ENCODE data around the gene TEX51. TPM values are rescaled to one million over a fixed set of nuclear protein-coding genes. Genes with fewer than 3 reads are reported as not detected.

TEX51 gene
- total RNA-seq, 2 donors from 2014 or later: not detected

DNA sequence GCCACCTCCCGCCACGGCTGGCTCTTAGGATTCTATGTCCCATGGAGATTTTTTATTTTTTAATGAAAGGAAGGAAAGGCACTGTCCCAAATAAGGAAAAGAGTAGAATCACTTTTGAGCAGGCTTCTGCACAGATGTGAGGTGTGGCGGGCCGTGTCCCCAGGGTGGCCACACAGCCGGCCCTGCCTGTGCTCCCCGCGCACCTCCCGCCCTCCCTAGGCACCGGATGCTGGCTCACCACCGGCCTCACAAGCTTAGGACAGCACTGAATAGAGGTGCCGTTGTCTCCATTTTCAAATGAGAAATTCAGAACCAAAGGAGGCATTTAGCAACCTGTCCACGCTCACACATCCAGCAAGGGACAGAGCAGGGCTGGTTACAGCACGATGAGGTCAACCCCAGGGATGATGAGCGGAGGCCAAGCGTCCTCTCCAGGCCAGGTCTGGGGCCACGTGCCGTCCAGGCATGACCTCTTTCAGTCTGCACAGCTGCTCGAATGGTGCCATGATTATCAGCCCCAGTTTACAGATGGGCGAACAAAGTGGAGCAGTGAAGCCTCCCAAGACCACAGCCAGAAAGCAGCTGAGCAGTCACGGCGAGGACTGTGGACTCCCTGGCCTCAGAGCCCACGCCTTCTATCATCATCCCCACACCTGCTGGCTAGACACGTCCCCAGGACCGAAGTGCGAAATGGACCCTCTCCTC is 20.7 kb upstream of the TEX51 start:
- ATAC-seq (no peak), DNase-seq (no peak)
- intact Hi-C loops (cut with DNase I): no loop called here

DNA sequence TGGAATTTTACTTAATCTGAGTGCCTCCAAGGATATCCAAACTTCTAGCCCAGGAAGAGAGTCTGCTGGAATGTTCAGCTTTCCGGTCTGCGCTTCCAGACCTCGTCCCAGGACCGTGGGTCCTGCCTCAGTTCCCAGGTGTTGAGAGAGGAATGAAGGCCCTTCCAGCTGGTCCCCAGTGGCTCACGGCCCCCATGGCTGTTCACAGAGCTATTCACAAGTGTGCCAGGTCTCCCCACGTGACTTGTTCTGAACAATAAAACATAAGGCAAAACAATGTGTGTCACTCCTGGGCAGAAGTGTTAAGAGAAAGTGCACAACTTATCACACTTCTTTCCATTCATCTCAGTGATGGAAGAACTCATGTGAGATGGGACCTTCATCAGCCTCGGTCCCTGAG is 20.1 kb upstream of the TEX51 start:
- DNase-seq (no peak), ATAC-seq (no peak)
- intact Hi-C loops (cut with DNase I): no loop called here

DNA sequence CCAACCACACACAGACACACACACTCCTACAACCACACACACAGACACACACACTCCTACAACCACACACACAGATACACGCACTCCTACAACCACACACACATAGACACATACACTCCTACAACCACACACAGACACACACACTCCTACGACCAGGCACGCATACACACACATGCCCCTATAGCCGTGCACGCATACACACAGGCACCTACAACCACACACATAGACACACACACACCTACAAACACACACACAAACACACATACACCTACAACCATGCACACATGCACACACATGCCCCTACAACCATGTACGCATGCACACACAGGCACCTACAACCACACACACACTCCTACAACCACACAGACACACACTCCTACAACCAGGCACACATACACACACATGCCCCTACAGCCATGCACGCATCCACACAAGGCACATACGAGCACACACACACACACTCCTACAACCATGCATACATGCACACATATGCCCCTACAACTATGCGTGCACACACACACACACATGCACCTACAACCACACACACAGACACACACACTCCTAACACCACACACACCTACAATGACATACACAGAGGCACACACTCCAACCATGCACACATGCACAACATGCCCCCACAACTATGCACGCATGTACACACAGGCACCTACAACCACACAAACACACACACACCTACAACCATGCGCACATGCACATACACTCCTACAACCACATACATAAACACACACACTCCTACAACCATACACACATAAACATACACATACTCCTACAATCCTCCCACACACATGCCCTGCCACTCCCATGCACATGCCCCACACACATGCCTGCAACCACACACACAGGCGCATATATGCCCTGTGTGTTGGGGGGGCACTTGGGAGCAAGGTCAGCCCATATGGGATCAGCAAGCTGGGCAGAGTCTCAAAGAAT is 19.1 kb upstream of the TEX51 start:
- ATAC-seq: no peak
- DNase-seq: no peak
- intact Hi-C loops (cut with DNase I): no loop called here

DNA sequence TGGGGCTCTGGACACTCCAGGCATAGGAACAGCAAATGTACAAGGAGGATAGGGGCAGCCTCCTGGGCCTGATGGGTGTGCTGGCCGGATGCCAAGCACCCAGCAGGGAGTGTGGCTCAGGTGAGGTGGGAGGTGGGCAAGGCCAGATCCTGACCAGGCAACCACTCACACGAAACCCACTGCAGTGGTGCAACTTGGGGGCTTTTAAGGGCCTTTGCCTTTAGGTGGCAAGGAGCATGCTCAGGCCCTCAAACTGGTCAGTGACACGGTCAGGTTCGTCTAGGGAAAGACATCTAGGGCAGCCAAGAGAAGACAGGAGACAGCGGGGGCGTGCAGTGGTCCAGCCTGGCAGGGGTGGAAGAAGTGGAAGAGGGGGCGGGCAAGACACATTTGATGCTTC is 18.4 kb upstream of the TEX51 start:
- intact Hi-C loops (cut with DNase I): no loop called here
- ATAC-seq (no peak), DNase-seq (no peak)

DNA sequence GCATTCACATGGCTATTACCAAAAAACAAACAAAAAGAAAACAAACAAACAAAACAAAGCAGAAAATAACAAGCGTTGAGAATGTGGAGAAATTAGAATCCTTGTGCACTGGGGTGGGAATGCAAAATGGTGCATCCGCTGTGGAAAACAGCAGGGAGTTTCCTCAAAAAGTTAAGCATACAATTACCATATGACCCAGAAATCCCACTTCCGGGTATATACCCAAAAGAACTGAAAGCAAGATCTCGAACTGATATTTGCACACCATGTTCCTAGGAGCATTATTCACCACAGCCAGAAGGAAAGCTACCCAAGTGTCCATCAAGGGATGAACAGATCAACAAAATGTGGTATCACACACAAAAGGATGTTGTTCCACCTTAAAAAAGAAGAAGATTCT is 17.9 kb upstream of the TEX51 start:
- intact Hi-C loops (cut with DNase I): no loop called here
- no peak for ATAC-seq
- DNase-seq: no peak

DNA sequence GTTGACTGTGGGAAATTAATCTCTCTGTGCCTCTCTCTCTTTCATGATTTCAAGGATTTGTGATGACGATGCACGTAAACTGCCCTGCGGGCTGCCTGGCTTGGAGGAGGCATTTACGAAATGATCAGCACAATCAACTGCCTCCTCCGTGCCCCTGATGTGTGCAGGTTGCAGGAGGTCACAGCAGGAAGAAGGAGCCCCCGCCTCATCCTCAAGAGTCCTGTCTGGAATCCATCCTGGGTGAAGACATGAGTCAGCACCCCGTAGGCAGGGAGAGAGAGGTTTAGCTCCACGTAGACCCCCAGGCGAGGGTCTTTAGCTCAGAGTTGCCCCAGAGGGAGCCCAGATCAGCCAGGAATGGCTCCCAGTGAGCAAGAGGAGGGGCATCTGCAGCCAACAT is 17.1 kb upstream of the TEX51 start:
- DNase-seq (no peak), ATAC-seq (no peak)
- intact Hi-C loops (cut with DNase I): no loop called here

DNA sequence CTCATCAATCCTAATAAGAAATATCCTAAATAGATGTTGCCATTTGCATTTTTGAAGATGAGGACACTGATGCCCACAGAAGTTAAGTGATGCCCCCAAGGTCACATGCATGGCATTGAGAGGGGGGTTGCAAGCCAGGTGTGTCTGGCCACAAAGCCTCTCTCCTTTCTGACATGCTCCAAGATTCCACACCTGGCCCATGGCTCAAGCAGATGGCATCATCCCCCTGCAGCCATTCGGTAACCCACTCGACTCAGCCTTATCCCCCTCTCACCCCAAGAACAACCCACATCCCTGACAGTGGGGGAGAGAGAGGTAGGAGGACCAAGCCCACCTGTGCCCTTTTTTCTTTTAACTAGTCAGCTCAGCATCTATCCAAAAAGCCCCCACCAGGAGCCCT is 16.5 kb upstream of the TEX51 start:
- no peak for DNase-seq
- intact Hi-C loops (cut with DNase I): no loop called here
- ATAC-seq: no peak

DNA sequence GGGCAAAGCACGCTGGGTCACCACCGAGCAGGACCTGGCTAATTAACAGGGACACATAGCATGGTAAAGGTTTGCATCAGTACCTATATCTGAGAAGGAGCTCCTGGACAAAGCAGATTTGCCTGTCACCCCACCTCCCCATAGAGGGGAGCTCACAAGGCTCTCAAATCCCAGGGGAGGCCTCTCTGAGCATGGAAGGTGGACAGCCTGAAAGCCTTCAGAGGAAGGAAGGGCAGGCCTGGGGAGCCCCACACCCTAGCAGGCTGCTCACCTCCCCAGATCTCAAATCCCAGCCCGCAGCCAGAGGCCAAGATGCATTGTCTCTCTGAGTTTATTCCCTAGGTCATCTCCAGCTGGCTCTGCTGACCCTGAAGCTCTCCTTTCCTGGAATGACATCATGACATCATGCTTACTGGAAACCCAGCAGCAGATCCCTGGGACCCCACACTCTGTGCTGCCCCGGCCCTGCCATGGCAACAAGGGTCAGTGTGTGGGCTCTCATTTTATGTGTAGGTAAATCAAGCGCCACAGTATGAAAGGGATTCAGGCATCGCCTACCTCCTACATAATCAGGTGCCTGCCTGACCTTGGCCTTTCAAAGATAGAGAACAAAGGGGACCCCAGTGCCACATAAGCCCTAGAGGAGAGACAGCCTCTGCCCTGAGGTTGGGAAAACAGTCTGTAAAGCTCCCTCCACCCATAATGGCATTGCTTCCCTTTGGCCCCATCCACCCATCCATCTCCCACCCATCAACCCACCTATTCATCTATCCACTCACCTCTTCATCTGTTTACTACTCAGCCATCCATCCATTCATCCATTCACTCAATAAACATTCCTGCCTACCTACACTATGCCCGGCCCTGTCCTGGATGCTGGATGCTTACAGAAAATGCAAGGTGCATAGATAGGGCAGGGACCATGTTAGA is 15.7 kb upstream of the TEX51 start:
- ATAC-seq (no peak), DNase-seq (no peak)
- intact Hi-C loops (cut with DNase I): no loop called here

DNA sequence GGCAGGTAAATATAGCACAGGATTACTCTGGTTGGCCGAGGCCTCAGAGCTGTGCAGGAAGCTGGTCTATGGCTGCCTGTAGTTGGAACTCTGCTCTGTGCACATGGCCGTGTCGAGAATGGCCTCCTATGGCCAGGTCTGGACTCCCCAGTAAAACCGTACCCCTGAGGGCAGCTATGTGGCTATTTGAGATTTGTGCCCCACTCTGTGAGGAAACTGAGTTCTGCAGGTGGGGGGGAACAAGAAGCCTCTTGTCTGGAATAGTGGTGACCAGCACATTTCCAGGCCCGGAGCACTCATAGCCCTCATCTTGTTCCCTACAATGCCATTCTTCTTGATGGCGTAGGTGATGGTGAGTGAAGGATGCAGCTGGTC is 15.0 kb upstream of the TEX51 start:
- intact Hi-C loops (cut with DNase I): no loop called here
- DNase-seq (no peak), ATAC-seq (no peak)

DNA sequence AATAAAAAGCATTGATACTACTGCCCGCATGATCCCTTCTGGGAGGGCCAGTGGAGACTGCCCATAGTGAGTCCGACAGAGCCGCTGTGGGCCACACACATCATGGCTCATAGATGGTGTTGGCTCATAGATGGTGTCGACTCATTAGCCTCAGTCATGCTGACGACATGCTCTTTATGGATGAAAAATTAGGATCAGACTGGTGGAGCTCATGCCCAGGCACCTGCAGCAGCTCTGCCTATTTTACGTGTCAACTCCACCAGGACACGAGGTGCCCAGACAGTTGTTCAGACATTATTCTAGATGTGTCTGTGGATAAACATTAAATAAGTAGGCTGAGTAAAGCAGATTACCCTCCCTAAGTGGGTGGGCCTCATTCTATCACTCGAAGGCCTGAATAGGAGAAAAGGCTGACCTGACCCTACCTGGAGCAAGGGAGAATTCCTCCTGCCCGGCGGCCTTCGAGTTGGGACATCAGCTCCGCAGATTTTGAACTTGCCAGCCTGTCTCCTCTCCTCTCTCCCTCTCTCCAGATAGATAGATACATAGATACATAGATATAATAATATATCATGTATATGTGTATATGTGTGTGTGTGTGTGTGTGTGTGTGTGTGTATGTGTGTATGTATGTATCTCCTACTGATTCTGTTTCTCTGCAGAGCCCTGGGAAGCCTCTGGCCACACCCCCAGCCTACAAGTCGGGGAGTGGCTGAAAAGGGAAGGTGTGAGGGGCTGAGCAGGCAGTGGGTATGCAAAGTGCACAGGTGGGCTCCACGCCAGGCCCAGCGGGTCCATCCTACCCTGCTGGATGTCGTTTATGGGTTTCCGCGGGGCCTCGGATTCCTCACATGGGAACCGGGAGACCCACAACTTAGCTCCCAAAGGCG is 13.6 kb upstream of the TEX51 start:
- no peak for DNase-seq
- intact Hi-C loops (cut with DNase I): no loop called here

DNA sequence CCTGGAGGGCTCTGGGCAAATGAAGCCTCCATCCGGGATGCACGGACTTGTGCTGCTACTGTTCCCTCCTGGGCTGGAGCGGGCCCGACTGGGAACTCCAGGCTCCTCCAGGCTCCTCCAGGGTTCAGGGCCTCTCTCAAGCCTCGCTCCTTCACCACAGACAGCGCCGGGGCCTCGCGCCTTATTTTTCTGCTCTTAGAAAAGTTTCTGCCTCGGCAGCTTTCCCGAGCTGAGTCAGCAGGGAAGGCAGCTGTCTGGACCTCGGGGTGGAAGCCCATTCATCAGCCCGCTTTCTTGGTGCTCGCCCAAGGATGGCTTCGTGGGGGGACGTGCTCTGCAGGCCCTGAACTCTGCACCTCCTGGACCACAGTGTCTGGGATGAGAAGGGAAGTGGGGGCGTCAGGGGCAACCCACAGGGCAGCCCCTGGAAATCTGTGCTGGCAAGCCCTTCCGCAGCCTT is 12.9 kb upstream of the TEX51 start:
- no peak for DNase-seq
- intact Hi-C loops (cut with DNase I): no loop called here
- peak; percentile 46 to 50 for ATAC-seq

More for the DNA sequence above, 13.6 kb upstream of the TEX51 start:
- ATAC-seq: no peak

DNA sequence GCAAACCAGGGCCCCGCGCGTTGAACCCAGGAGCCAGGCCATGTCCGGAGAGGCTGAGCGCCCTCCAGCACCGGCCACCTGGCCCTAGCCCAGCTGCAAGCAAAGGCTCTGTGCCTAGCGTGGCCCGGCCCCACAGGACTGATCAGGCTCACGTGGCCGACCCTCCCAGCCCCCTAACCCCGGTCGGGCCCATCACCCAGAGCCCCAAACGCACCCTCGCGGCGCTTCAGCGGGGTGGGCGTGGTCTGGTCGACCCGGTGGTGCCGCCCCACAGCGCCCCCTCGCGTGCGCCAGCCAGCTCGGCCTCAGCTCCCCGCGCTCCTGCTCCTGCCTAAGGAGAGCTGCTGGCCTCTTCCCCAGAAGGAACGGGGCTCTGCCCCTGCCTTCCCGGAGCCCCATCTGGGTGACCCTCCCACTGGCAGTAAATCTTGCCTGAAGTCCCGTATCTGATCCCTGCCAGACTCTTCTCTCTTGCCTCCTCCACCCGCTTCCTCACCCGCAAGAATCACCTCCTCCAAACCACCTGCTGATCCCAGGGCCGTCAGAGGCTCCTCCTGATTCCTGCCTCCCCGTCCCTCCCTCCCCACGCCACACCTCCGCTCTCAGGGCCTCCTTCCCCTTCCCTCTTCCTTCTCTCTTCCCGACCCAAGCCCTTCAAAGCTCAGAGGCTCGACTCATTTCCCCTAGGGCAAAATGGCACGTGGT is 12.3 kb upstream of the TEX51 start:
- intact Hi-C loops (cut with DNase I): no loop called here
- ATAC-seq (peak; percentile 83 to 88), DNase-seq (peak; percentile 61)

DNA sequence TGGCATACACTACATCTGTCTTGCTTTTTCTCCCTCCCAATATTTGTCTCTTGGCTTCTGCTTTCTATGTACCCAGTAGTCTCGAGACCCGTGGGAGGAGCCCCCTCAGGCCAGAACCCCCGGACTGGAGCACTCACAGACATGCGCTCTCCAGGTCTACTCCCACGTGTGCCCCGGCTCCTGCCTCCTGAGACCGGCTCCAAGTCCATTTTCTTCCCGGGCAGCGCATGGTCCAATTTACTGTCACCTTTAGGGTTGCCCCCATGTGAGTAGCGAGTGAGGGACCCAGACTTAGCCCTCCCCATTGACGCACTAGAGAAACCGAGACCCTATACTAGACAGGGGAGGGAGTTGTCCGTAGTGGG is 11.8 kb upstream of the TEX51 start:
- ATAC-seq (no peak), DNase-seq (no peak)
- intact Hi-C loops (cut with DNase I): no loop called here

DNA sequence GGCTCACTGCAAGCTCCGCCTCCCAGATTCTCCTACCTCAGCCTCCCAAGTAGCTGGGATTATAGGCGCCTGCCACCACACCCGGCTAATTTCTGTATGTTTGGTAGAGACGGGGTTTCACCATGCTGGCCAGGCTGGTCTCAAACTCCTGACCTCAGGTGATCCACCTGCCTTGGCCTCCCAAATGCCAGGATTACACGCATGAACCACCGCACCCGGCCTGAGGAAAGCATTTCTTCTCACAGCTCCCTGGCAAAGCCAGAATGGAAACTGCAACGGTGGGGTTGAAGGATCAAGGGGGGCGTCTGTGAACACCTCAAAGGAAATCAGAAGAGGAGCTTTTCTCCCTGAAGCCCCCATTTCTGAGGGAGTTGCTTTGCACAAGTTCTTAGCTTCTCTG is 11.2 kb upstream of the TEX51 start:
- DNase-seq: no peak
- intact Hi-C loops (cut with DNase I): no loop called here
- ATAC-seq: no peak

DNA sequence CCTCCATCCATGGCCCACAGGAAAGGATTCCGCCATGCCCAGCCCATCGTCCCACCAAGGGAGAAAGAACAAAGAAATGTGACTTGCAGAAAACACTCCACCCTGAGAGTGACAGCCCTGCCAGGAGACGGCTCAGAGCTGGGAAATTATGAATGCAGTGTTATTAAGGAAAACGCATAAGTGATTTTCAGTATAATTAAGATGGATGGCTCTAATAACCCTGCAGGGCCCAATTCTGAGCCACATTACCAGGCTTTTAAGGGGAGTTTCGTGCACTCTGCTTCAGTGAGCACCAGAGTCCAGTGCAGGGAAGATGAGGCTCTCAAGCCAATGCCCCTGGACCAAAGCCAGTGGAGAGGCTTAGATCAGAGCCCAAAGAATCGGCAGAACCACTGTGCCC is 10.6 kb upstream of the TEX51 start:
- ATAC-seq: no peak
- intact Hi-C loops (cut with DNase I): no loop called here
- DNase-seq: no peak

DNA sequence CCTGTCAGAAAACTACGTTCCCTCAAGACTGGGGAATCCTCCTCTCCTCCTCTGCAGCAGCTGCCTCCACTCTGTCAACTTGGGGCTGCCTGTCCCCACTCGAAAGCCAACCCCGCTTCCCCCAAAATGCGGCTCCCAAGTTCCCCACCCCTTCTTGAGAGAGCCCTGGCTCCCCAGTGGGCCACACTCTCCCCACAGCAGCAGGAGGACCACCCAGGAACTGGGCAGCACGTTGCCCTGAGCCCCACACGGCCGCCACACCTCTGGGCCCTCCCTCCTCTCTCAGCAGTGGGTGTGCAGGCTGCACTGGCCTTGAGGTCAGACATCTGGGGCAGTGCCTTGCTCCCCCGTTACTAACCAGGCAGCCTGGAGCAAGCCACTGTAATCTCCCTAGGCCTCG is 9.6 kb upstream of the TEX51 start:
- DNase-seq: no peak
- intact Hi-C loops (cut with DNase I): no loop called here
- ATAC-seq: no peak

DNA sequence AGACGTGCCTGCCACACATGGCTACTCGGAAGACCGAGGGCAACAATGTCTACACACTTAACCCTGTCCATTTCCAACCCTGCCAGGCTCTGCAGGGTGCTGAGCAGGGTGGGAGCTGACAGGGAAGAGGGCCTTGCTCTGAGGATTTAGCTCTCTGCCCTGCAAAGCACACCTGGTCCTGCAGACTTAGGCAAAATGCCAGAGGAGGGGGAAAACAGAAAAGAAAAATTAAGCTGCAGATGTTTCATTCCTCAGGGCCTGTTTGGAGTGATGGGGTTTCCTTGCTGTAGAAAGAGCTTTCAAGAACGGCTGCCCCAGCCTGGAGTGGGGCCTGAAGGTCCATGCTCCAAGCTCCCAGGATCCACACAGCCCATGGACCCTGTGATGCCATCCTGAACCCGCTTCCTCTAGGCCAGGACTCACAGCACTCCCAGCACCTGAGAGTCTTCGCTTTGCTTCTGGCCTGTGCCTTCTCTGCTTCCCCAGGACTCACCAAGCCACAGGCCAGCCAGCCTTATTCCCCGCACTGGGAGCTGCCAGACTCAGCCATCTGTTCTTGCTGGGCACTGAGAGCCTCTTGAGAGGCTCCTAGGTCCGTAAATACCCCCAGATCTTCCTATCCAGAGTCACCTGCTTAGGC is 9.1 kb upstream of the TEX51 start:
- intact Hi-C loops (cut with DNase I): no loop called here
- ATAC-seq: no peak
- DNase-seq: no peak

DNA sequence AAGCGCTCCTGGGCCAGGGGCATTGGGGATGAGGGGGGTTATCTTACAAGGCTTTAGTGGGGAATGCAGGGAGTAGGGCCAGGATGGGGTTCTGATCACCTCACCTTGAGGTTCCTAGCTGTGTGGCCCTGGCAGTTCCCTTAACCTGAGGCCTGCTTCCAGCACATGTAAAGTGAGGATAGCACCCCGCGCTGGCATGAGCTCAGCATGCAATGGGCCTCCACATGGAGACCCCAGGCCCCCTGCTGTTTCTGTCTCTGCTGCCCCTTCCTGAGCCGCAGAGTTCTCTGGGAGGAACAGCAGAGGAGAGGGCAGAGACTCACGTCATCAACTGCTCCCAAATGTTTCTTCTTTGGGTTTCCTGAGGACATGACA is 8.6 kb upstream of the TEX51 start:
- intact Hi-C loops (cut with DNase I): no loop called here
- DNase-seq (no peak), ATAC-seq (no peak)
